Activated naive CD8-positive, alpha-beta T cell treated with anti-CD3 and anti-CD28 coated beads, Interleukin-2, amount 50 U/mL, for 16 hours (primary cell): ENCODE data around the gene ZBTB17.
"Not testable (repeated sequence)": the region's sequence is repeated elsewhere in the genome, so short reads cannot be mapped to it uniquely, and the experiment has no call there.

Experiments used
- DNase-seq: peaks from one replicate; pipeline ENCODE4 v3.0.0-alpha.2; 2020; ENCODE audit warnings: low read depth, low spot score

ZBTB17 gene

GRCh38 chr1:16011936-16012589 is 36.2 kb upstream of the ZBTB17 start:
- no peak for DNase-seq

DNA sequence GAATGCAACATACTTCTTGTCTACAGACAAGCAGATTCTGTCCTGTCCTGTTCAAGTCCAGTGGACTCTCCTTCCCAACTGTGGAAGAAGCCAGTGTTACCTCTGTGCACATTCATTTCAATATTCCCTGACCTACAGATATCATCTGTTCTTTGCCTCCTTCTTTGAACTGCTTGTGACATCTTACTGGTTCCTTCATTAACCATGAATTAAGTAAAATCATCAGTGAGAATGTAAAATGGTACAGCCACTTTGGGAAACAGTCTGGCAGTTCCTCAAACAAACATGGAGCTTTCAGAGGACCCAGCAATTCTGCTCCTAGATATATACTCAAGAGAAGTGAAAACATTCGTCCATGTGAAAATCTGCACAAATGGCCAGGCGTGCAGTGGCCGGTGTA is 34.9 kb upstream of the ZBTB17 start:
- DNase-seq, result no peak

GRCh38 chr1:16009678-16010077 is 33.8 kb upstream of the ZBTB17 start:
- no peak for DNase-seq

- DNase-seq, result peak; percentile 57
Observed at GRCh38 chr1:16009030-16009460, 33.1 kb upstream of the ZBTB17 start.

- no peak for DNase-seq
Observed at GRCh38 chr1:16007671-16008341, 31.9 kb upstream of the ZBTB17 start.

- no peak for DNase-seq
Observed at GRCh38 chr1:16006552-16007485, 30.9 kb upstream of the ZBTB17 start.

- DNase-seq, result no peak
Observed at GRCh38 chr1:16006010-16006409, 30.1 kb upstream of the ZBTB17 start.

DNA sequence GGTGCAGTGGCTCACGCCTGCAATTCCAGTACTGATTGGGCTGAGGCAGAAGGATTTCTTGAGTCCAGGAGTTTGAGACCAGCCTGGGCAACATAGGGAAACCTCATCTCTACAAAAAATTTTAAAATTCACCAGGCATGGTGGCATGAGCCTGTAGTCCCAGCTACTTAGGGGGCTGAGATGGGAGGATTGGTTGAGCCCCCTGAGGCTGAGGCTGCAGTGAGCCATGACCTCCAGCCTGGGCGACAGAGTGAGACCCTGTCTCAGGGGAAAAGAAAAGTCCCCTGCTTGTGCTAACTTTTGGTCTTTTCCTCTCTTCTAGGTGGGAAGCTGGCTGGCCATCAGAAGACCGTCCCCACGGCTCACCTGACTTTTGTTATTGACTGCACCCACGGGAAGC is 29.7 kb upstream of the ZBTB17 start:
- DNase-seq, result no peak

- DNase-seq, result not testable (repeated sequence)
Observed at GRCh38 chr1:16001274-16001673, 25.4 kb upstream of the ZBTB17 start.

DNA sequence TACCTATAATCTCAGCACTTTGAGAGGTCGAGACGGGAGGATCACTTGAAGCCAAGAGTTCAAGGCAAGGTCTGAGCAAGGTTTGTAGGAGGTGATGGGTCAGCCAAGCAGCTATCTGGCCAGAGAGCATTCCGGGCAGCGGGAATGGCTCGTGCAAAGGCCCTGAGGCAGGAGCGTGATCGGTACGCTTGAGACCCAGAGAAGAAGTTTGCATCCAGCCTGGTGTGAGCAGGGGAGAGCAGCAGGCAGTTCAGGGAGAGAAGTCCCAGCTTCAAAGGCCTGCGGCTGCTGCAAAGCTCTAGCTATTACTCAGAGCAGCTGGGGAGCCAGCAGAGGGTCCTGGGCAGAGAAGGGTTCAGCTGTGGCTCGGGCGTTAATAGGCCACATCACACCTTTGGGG is 23.0 kb upstream of the ZBTB17 start:
- no peak for DNase-seq

DNA sequence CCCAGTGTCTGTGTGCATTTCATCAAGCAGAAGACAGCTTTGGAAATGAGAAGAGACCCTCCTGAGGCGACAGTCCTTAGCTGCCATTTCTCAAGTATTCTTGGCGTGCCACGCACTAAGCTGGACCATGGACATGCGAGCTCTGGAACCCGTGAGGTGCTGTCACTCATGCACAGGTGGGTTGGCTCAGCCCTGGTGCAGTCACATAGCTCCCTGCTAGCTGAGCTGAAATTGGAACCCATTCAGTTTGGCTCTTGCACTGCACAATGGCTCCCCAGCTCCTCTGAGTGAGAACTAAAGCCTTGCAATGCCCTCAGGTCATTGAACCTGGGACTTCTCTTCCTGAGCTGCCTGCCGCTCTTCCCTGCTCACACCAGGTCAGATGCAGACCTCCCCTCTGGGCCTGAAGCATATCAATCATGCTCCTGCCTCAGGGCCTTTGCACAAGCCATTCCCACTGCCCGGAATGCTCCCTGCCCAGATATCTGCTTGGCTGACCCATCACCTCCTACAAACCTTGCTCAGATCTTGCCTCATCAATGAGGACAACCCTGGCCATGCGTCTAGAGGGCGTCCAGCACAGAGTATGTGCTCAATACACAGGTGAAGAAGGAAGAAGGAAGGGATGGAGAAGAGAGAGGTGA is 21.9 kb upstream of the ZBTB17 start:
- DNase-seq, result no peak

GRCh38 chr1:15997076-15997585 is 21.2 kb upstream of the ZBTB17 start:
- no peak for DNase-seq

- no peak for DNase-seq
Observed at GRCh38 chr1:15994590-15995351, 18.9 kb upstream of the ZBTB17 start.

DNA sequence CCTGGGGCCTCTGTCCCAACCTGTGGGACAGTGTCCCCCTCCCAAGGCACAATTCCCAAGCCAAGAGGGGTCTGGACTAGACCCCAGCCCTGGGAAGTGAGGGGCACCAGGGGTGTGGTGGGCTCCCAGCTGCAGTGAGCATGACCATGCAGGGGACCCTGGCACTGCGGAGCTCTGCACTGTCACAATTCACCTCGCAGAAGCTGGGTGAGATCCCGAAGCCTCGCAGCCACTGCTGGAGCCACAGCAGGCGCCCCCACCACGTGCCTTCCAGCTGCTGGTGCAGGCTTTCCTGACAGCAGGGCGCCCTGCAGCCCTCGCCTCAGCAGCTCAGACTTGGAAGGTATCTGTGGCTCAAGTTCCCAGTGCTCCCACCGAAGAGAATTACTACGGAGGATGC is 18.2 kb upstream of the ZBTB17 start:
- DNase-seq, result no peak

GRCh38 chr1:15993666-15994065 is 17.8 kb upstream of the ZBTB17 start:
- DNase-seq, result no peak

DNA sequence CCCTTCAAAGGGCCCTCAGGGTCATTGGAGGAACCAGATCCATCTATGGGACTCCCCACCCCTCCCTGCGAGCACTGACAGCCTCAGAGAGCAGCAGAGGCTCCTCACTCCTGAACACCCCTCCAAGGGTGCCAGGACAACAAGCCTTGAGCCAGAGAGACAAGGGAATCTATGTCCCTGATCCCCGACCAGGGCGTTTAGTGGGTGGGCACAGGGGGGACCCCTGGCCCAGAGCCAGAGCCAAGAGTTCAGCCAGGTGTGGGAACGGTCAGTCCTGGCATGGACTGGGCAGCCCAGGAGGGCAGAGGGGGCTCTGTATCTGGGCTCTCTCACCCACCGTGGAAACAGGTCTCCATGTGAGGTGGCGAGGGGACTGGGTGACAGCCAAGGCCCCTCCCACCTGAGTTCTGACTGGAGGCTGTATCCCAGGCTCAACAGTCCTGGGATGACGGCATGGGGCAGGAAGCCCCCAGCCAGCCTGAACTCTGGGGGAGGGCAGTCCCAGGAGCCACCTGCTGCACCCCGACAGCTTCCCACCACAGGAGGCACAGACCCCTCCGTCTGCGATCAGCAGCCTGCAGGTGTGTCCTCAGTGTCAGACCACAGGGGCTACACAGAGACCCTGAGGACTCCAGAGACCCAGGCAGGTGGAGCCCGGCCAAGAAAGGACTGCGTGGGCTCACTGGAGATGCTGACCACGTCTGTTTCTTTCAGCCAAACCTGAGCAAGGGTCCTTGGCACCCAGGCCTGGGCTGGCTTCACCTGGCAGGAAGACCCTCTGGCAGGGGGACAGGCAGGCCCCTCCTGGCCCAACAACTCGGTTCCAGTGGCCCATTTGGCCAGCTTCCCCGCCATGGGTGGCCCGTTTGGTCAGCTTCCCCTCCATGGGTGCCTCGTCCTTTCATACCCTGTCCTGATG is 16.9 kb upstream of the ZBTB17 start:
- no peak for DNase-seq

GRCh38 chr1:15992187-15992553 is 16.3 kb upstream of the ZBTB17 start:
- no peak for DNase-seq

GRCh38 chr1:15991427-15992186 is 15.7 kb upstream of the ZBTB17 start:
- DNase-seq, result no peak

DNA sequence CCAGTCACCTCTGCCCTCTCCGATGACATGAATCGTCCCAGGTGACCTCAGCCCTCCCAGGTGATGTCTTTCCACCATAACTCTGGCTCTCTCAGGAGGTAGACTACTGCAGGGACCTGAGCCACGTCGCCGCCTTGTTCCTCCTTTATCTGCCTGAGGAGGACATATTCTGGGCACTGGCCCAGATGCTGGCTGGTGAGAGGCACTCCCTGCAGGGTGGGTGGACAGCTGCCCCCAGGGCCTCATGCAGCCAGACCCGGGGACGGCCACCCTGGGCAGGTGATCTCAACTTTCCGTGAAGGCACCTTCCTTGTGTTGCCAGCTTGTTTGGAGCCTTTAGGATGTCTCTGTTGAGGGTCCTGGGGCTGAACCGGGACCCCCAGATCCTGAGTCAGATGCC is 13.9 kb upstream of the ZBTB17 start:
- DNase-seq, result no peak
